ENCODE measurements around the gene ITM2C.

The ITM2C gene

DNA sequence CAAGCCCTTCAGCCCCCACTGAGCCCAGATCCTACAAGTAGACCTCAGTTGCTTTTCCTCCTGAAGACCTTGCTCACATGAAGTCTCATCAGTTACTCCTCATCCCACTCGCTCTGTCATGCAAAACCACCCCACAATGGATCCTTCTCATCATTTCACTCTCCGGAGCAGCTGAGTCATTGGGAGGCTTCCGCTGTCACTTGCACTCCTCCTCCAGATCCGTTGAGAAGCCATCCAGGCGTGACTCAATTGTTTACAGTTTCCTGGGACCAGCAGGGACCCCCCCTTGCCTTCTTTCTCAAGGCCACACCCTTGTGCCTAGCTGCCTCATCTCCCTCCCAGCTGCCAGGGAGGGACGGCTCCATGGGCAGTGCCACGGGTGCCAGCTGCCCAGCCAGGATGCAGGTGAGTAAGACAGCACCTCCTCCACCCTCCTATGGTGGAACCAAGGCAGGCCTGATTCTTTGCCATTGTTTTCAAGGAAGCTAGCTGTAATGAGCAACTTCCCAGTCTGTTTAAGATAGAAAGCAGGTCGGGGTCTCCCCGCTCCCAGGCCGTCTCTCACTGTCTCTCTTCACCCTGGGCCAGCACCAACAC, 44.0 kb downstream of the ITM2C start:
- DNase-seq, result peak; percentile 80

GRCh38 chr2:230909841-230910545, 45.3 kb downstream of the ITM2C start:
- no peak for DNase-seq

GRCh38 chr2:230910546-230911177, 45.9 kb downstream of the ITM2C start:
- DNase-seq, result no peak

- DNase-seq, result no peak
Measured at GRCh38 chr2:230912046-230912445, 47.3 kb downstream of the ITM2C start.

DNA sequence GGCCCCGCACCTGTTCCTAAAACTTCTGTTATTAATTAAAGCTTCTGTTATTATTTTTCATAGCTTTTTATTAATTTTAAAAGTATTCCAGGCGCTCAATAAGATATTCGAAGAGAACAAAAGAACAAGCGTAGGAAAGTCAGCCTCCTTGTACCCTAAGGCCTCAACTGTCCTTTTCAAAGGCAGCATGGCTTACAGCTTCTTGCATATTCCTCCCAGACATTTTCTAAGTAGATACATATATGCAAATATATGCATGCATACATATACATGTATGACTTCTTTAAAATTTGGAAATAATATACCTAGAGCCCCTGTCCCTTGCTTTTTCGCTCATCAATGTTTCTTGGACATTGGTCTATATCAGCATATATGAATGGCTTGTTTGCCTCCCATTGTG, 48.0 kb downstream of the ITM2C start:
- DNase-seq, result no peak

DNA sequence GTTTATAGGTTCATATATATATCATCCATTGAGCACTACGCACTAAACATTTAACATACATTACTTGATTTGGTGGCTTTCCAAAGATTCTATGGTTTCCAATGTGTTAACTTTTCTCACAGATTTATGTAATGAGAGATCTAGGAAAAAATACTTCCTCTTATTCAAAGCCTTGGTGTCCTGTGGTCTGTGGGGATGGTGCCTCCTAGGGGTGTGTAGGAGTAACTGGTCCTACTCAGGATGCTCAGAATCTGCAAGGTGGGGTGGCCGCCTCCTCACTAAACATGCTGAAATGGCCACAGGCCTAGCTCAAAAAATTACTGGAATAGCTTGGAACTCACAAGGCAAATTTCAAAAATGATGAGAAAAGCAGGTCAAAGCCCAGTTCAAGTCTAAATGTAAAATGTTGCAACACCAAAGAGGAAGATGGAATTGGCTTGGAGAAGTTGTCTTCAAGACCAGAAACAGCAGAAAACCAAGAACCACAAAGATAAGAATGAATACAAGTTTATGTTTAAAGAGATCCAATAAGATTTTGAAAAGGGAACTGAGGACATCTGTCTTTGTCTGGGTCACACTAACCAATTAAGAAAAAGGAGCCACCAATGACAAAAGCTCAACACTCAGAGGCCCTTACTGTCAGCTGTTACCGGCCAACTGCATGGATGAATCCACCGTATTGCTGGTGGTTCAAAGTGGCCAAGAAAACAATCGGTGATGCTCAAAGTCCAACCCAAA, 48.8 kb downstream of the ITM2C start:
- DNase-seq, result peak; percentile 71

- no peak for DNase-seq
Measured at GRCh38 chr2:230914886-230915285, 50.1 kb downstream of the ITM2C start.

DNA sequence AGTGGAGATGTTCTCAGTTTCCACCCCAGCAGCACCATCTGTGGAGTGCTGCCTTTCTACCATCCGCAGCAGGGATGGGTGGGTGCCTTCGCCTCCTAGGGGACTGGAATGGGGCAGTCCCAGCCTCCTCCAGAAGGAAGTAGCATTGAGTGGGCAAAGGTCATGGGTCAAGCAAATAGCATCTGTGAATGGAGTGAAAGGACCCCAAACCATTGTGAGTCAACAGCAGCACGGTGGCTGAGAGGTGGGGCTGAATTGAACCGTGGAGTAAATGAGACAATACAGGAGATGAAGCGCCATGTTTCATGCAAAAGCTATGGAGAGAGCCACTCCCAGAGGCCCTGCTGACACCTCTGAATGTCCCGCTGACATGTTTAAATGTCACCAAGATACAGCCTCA, 50.6 kb downstream of the ITM2C start:
- DNase-seq, result no peak

DNA sequence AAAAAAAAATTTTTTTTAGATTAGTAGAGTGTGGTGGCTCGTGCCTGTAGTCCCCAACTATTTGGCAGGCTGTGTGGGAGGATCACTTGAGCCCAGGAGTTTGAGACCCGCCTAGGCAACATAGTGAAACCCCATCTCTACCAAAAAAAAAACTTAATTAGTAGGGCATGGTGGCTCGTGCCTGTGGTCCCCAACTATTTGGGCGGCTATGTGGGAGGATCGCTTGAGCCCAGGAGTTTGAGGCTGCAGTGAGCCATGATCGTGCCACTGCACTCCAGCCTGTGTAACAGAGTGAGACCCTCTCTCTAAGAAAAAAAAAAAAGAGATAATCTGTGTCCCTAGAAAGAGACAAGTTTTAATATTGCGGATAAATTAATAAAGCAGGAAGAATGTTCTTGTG, 51.5 kb downstream of the ITM2C start:
- no peak for DNase-seq

GRCh38 chr2:230919240-230919639, 54.5 kb downstream of the ITM2C start:
- no peak for DNase-seq

DNA sequence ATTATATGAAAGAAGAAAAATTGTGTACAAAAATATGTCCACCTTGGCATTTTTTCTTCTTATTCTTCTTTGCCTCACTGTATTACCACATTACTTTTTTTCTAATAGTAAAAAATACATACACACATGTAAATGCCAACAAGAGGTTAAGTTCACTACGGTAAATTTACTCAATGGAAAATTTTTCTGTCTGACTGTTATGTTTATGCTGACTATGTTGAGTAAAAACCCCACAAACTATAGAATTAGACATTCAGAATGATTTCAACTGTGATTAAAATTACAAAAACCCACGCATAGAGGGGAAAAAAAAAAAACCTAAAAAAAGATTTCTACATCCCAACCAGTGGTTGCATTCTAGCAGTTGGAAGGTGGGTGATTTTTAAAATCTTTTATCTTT, 54.9 kb downstream of the ITM2C start:
- DNase-seq, result no peak

DNA sequence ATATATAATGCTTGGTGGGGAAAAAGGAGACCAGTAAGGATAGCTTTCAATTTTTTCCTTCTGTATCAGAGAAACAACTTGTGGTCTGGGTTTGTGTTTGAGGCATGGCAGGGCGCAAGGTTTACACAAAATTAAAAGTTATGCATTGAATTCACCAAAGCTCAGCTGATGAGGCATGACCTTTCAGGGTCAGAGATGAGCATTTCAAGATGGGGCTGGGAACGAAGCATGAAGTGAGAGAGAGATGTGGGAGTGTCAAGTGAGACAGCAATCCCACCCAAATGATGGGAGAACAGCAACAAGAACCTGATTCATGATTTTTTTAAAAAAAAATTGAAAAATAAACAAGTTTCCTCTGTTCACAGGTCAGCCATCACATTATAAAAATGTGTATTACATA, 55.4 kb downstream of the ITM2C start:
- DNase-seq, result no peak

DNA sequence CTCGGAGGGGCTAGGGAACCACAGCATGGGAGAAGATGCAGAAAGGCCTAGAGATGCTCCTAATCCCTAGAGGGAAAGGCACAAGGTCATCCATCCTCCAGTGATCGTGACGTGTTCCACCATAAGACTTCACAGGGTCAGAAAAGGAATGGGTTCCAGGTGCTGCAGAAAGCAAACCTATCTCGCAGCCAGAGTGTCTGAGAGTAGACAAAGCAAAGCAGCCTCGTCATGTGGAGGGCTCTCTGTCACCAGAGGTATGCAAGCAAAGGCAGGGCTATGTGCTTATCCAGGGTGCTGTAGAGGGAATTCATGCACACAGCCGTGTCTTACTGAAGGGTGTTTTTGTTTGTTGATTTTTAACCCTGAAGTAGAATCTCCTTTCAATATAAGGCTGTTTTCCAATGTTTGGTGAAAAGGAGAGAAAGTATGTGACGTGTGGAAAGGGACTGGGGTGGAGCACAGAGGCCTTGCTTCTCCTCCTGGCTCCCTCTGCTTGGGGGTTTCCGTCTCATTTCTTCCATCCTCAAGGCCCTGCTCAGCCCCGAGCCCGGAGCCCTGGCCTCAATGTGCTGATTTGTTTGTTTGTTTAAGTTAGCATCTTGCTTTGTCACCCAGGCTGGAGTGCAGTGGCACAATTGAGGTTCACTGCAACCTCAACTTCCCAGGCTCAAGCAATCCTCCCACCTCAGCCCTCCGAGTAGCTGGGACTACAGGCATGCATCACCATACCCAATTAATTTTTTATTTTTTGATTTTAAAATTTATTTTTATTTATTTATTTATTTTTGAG, 57.3 kb downstream of the ITM2C start:
- no peak for DNase-seq

DNA sequence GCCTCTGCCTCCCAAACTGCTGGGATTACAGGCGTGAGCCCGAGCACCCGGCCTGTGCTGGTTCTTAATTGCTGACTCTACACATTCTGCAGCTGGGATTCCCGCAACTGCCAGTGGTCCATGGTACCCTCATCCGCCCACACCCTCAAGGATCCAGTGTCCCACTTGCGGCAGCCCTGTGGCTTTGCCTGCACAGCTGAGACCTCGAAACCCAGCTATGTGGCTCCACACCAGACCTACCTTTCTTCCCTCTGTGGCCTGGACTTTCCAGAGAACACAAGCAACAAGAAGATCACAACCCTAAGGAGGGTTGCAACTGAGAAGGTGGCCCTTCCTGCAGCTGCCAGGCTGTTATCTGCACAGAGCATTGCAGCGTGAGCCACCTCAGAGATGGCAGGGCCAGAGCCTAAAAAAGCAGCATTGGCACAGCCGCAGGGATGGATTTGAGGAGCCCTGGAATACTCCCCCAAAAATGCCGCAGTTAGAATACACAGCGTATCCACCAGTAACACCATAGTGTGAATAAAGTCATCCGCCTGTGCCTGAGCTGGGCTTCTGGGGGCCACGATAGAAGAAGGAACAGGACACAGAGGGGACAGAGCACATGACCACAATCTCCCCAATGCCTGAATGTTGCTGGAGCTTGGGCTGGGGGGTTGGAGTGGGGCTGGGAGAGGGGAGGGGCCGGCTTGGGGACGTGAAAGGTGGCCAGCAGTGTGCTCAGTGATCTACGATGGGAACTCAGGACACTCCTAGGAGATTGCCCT, 58.4 kb downstream of the ITM2C start:
- no peak for DNase-seq

- no peak for DNase-seq
Measured at GRCh38 chr2:230924092-230924469, 59.3 kb downstream of the ITM2C start.

DNA sequence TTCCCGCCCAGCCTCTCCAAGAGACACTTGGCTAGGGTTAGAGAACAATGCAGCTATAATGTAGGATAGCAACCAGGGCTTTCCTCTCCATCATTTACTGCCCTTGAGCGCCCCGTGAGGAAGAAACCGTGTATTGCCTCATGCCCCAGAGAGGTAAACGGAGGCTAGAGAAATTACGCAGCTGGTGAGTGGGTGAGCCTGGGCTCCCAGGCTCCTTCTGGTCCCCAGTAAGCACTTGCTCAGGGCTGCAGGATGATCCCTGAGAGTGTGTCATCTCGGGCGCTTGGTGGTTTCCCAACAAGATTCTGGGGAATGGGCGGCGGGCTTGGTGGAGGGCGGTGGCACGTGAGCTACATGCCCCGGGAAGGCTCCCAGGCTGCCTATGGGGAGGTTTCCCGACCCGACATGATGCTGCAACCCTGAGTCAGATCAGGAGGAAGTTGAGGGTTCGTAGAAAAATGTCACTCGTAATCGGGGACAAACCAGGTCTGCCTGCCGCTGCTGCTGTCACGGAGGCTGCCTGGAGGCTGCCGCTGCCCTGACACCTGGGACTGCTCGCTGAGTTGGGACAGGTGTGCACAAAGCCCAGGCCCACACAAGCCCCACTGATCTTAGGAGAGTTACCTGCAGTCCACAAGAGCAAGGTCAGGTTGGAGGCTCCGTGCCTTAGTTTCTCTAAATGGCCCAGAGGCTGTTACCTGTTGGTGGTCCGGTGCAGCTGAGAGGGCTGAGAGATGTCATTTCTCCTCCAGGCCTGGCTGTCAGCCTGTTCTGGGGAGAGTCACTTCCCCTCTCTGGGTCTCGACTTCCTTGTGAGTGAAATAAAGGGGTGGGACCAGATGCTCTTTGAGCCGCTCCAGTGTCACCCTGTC, 60.0 kb downstream of the ITM2C start, which contains the start of gene GPR55:
Gene GPR55, minus strand, starts transcription at position 773 of the 872 bp plus-strand sequence. CDS start 14,280 bp downstream, outside the sequence.
- DNase-seq, result peak; percentile 35

DNA sequence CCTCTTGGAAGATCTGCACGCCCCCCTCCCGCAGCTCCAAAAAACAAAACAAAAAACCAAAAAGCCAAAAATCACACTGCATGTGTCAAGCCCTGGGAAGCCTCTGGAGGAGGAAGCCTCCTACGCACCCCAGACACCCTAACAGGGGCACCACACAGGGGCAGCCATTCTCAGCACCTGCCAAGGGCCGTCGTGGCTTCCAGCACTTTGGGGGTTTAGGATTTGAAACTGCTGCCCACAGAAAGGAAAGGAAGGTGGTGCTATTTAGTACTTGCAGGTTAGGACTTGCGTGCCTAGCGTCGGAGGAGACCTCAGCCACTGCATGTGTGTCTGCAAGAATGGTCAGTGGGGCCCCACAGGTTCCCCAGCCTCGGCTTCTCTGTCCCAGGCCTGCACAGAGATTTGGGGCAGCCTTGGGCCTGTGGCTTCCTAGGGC, 60.7 kb downstream of the ITM2C start:
- no peak for DNase-seq

- DNase-seq, result no peak
Measured at GRCh38 chr2:230925879-230926765, 61.4 kb downstream of the ITM2C start.

DNA sequence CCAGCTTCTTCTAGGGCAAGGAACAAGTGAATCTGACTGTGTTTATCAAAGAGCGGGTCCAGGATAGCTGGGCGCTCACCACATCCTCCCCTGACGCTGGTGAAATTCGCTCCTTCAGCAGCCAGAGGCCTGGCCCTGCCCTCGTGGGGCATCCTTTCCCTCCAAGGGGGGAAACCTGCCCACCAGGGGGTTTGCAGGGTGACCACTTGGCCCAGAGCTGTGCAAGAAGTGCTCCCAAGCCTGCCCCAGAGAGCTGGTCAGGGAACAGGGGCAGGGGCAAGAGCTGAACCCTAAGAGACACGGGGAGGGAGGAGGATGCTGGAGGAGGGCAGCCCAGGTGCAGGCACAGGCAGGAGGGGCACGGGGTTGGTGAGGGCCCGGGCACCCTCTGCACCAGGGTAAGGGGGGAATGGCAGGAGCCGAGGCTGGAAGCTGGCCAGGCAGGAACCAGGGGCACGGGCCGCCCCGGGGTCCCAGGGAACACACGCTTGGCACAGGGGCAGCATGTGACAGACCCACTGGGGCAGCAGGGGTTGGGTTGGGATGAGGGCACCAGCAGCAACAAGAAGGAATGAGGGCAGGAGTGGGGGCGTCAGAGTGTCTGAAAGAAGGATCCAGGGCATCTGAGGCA, 63.1 kb downstream of the ITM2C start:
- DNase-seq, result no peak

All from GF-D8 (cell line).